HEK293 (cell line): ENCODE data around the gene ETS2.

ENCODE experiments used
- ZNF596 ChIP-seq: fragments of 450-650 bp; IDR thresholded peaks from 2 replicates; pipeline ENCODE4 v1.5.0; 2018; ENCODE audit warnings: missing biosample characterization, mild to moderate bottlenecking, missing genetic modification characterization, moderate library complexity
- TF ChIP-seq, protein P1 (sequence below): fragments of 450-650 bp; formaldehyde crosslinking; IDR thresholded peaks from 2 replicates; pipeline ENCODE4 v1.5.1; 2016; ENCODE audit warnings: missing biosample characterization, missing genetic modification characterization

DNA sequence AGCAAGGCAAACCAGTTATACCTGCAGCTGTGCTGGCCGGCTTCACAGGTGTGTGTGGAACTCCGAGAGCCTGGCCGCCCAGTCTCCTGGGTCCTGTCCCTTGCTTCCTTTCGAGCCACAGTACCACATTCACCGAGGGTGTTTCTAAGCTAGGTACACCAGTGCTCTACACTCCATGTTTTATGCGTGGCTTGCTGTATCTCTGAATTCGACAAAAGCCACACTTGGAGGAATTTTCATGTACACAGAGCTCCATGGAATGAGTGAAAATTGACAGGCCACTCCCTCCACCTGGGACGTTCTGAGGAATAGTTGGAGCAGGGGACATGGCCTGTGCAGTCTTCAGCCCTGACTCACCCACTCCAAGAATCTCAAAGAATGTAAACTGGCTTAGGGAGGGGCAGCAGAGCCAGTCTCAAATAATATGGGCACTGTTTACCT, 14.0 kb downstream of the ETS2 start:
- TF ChIP-seq, protein P1, sequence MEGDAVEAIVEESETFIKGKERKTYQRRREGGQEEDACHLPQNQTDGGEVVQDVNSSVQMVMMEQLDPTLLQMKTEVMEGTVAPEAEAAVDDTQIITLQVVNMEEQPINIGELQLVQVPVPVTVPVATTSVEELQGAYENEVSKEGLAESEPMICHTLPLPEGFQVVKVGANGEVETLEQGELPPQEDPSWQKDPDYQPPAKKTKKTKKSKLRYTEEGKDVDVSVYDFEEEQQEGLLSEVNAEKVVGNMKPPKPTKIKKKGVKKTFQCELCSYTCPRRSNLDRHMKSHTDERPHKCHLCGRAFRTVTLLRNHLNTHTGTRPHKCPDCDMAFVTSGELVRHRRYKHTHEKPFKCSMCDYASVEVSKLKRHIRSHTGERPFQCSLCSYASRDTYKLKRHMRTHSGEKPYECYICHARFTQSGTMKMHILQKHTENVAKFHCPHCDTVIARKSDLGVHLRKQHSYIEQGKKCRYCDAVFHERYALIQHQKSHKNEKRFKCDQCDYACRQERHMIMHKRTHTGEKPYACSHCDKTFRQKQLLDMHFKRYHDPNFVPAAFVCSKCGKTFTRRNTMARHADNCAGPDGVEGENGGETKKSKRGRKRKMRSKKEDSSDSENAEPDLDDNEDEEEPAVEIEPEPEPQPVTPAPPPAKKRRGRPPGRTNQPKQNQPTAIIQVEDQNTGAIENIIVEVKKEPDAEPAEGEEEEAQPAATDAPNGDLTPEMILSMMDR (tag by site-specific recombination) = no peak
- no peak for TF ChIP-seq ZNF596
